CD14-positive monocyte (primary cell): ENCODE data around the gene KCNH5. TPM values are rescaled to one million over a fixed set of nuclear protein-coding genes. Genes with fewer than 3 reads are reported as not detected.

ENCODE experiments used
- DNase-seq, 3 donors: peaks; one replicate each; pipeline ENCODE4 v3.0.0-alpha.2; 2011 to 2022
- H2AFZ ChIP-seq: 2 replicates; pipeline ENCODE4 v1.6.0; 2012; ENCODE audit warnings: mild to moderate bottlenecking, low read depth, low read length, inconsistent platforms; ENCODE audit not compliant: insufficient read depth, poor library complexity, severe bottlenecking
- H3K27ac ChIP-seq, 2 donors: 1 replicate in 1 of 2; 2 replicates in 1 of 2; pipeline ENCODE4 v1.5.1; 2012 to 2013; ENCODE audit warnings: low read length in 2 of 2, control low read depth in 1 of 2, inconsistent platforms in 1 of 2, low read depth in 1 of 2, mild to moderate bottlenecking in 1 of 2
- H3K27me3 ChIP-seq, 2 donors: one replicate each; pipeline versions ENCODE4 v1.6.0 to v1.6.1; 2011 to 2013; ENCODE audit warnings: low read length in 2 of 2; ENCODE audit not compliant: control insufficient read depth in 2 of 2, insufficient read depth in 2 of 2
- H3K36me3 ChIP-seq, 2 donors: replicated peaks in 1 of 2; 1 replicate in 1 of 2; 2 replicates in 1 of 2; pipeline versions ENCODE4 v1.5.1 to v1.6.1; 2012 to 2013; ENCODE audit warnings: low read length in 2 of 2, control low read depth in 1 of 2, inconsistent platforms in 1 of 2, mild to moderate bottlenecking in 1 of 2; ENCODE audit not compliant: insufficient read depth in 2 of 2, control insufficient read depth in 1 of 2
- H3K4me1 ChIP-seq, 2 donors: 1 replicate in 1 of 2; 2 replicates in 1 of 2; pipeline versions ENCODE4 v1.5.1 to v1.6.1; 2012 to 2013; ENCODE audit warnings: low read length in 2 of 2, control low read depth in 1 of 2, inconsistent platforms in 1 of 2, mild to moderate bottlenecking in 1 of 2, moderate library complexity in 1 of 2; ENCODE audit not compliant: insufficient read depth in 2 of 2, control insufficient read depth in 1 of 2
- H3K4me2 ChIP-seq: replicated peaks from 2 replicates; pipeline ENCODE3; 2012; ENCODE audit warnings: low read length, moderate library complexity, mild to moderate bottlenecking; ENCODE audit not compliant: poor library complexity, severe bottlenecking; ENCODE audit errors: extremely low read depth
- H3K4me3 ChIP-seq, 3 experiments: fragments of 200-600 bp in 1 of 3; sonication (generic) in 1 of 3; replicated peaks in 1 of 3; 1 replicate in 2 of 3; 2 replicates in 1 of 3; pipeline ENCODE4 v1.5.1; 2011 to 2013; ENCODE audit warnings: low read length in 3 of 3, mild to moderate bottlenecking in 3 of 3, control low read depth in 2 of 3, low read depth in 2 of 3, inconsistent platforms in 1 of 3, moderate library complexity in 1 of 3
- H3K79me2 ChIP-seq: 2 replicates; pipeline ENCODE4 v1.6.0; 2012; ENCODE audit warnings: mild to moderate bottlenecking, control low read depth, inconsistent platforms, low read length, moderate library complexity; ENCODE audit not compliant: insufficient read depth
- H3K9ac ChIP-seq: 2 replicates; pipeline ENCODE4 v1.6.0; 2017; ENCODE audit warnings: low read length, mild to moderate bottlenecking; ENCODE audit not compliant: insufficient read depth, poor library complexity, severe bottlenecking
- H3K9me3 ChIP-seq, 2 donors: replicated peaks in 1 of 2; 1 replicate in 1 of 2; 2 replicates in 1 of 2; pipeline versions ENCODE4 v1.5.1 to v1.6.1; 2012 to 2013; ENCODE audit warnings: low read length in 2 of 2, control low read depth in 1 of 2; ENCODE audit not compliant: control insufficient read depth in 1 of 2, insufficient read depth in 1 of 2
- H4K20me1 ChIP-seq: 2 replicates; pipeline ENCODE4 v1.6.0; 2012; ENCODE audit warnings: mild to moderate bottlenecking, low read length, control low read depth, moderate library complexity; ENCODE audit not compliant: insufficient read depth
- H3K27ac Mint-ChIP-seq, 7 donors: one replicate each; pipeline ENCODE4 v1.8.0; 2020; ENCODE audit warnings: mild to moderate bottlenecking in 7 of 7, mixed read lengths in 7 of 7, moderate library complexity in 6 of 7, inconsistent platforms in 2 of 7
- H3K27me3 Mint-ChIP-seq, 3 donors: one replicate each; pipeline ENCODE4 v1.8.0; 2021 to 2022; ENCODE audit warnings: low read depth in 3 of 3, mild to moderate bottlenecking in 3 of 3, mixed read lengths in 3 of 3, moderate library complexity in 3 of 3, inconsistent platforms in 1 of 3
- H3K36me3 Mint-ChIP-seq, 2 donors: one replicate each; pipeline ENCODE4 v1.8.0; 2020; ENCODE audit warnings: mixed read lengths in 2 of 2, inconsistent platforms in 1 of 2, mild to moderate bottlenecking in 1 of 2
- H3K4me1 Mint-ChIP-seq: one replicate; pipeline ENCODE4 v1.8.0; 2020; ENCODE audit warnings: mild to moderate bottlenecking, mixed read lengths
- H3K4me3 Mint-ChIP-seq, 2 donors: one replicate each; pipeline ENCODE4 v1.8.0; 2020; ENCODE audit warnings: mild to moderate bottlenecking in 2 of 2, mixed read lengths in 2 of 2, moderate library complexity in 1 of 2
- H3K9me3 Mint-ChIP-seq, 7 donors: one replicate each; pipeline ENCODE4 v1.8.0; 2020 to 2022; ENCODE audit warnings: mixed read lengths in 7 of 7, mild to moderate bottlenecking in 6 of 7, moderate library complexity in 6 of 7, inconsistent platforms in 2 of 7
- WGBS: methylation state at CpG from one replicate; pipeline ENCODE4 v1.1.5; 2013; ENCODE audit warnings: missing lambda C conversion rate; ENCODE audit not compliant: insufficient coverage; 5-methylcytosine and 5-hydroxymethylcytosine counted together
- intact Hi-C, 2 donors: fragments of 100-400 bp; cut with micrococcal nuclease; formaldehyde crosslinking; loops; one replicate each; pipeline versions ENCODE4 v1.15.0 to v1.15.1; 2023
- polyA plus RNA-seq, 3 donors: library from polyadenylated mRNA; depleted of rRNA in 1 of 3; unstranded in 2 of 3; stranded (reverse) in 1 of 3; fragments of 300-500 nt in 2 of 3; fragments of >200 nt in 1 of 3; fragmentation: Illumina TruSeq in 2 of 3; gene quantifications; 1 replicate in 2 of 3; 2 replicates in 1 of 3; pipeline ENCODE4 v1.2.3, GENCODE V29; 2012 to 2021
- TF ChIP-seq, protein P1 (sequence below): fragments of 200-600 bp; IDR thresholded peaks from one replicate; pipeline ENCODE4 v1.8.0; 2022; ENCODE audit warnings: antibody characterized with exemption, mild to moderate bottlenecking

Gene KCNH5
- polyA plus RNA-seq, 3 donors: not detected

DNA sequence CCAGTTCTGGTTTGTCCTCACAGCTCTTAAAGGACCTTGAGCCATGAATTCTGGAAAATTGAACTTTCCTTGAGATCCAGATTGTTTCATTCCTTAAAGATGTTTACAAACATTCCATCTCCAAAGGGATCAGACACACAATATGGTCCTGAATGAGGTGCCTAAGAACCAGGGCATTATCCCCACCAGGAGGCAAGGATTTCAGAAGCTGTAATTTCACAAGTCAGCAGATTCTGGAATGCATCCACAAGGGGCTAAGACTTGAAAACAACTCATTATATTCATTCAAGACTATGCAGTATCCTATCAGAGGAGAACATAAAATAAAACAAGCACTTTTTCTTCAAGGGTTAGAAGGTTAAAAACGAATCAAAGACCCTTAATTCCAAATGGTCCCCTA lies 15.1 kb downstream of the KCNH5 start:
- no peak overlapping the region for H3K27ac Mint-ChIP-seq

DNA sequence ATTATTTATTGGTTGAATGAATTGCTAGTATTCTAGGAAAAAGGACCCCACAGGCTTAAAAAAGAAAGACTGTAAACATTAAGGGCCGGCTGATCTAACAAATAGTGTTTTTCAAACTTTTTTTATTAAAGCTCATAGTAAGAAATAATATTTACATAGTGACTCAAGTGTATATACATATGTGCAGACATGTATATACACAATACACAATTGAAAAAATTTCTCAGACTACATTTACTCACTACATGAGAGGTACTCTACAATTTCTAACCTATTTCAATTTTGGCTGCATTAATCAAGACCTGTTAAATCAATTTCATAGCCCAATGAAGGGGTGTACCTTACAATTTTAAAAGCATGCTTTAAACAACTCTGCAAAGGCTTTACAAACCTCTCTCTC lies 17.5 kb downstream of the KCNH5 start:
- Histone ChIP-seq H3K9me3 (no peaks in the 10 kb centered on the region), H4K20me1 (no peaks in the 10 kb centered on the region), H3K4me1 (no peaks in the 10 kb centered on the region), H3K4me2 (no peak overlapping the region), H3K27me3 (no peaks in the 10 kb centered on the region), H3K79me2 (no peaks in the 10 kb centered on the region), H3K36me3 (no peaks in the 10 kb centered on the region), H2AFZ (no peak overlapping the region), H3K9ac (no peak overlapping the region), H3K4me3 (no peak overlapping the region), H3K27ac (no peak overlapping the region)
- H3K27ac Mint-ChIP-seq: no peak overlapping the region
- H3K4me3 Mint-ChIP-seq: no peak overlapping the region
- no peaks in the 10 kb centered on the region for H3K36me3 Mint-ChIP-seq
- peaks cover 0 to 1% (median 0%) of the 10 kb centered on the region in 3 donors for H3K27me3 Mint-ChIP-seq
- no peak for DNase-seq
- H3K4me1 Mint-ChIP-seq: no peaks in the 10 kb centered on the region
- intact Hi-C loops: no loop called here
- H3K9me3 Mint-ChIP-seq: peaks cover 0 to 7% (median 2%) of the 10 kb centered on the region in 7 donors
- TF ChIP-seq, protein P1, sequence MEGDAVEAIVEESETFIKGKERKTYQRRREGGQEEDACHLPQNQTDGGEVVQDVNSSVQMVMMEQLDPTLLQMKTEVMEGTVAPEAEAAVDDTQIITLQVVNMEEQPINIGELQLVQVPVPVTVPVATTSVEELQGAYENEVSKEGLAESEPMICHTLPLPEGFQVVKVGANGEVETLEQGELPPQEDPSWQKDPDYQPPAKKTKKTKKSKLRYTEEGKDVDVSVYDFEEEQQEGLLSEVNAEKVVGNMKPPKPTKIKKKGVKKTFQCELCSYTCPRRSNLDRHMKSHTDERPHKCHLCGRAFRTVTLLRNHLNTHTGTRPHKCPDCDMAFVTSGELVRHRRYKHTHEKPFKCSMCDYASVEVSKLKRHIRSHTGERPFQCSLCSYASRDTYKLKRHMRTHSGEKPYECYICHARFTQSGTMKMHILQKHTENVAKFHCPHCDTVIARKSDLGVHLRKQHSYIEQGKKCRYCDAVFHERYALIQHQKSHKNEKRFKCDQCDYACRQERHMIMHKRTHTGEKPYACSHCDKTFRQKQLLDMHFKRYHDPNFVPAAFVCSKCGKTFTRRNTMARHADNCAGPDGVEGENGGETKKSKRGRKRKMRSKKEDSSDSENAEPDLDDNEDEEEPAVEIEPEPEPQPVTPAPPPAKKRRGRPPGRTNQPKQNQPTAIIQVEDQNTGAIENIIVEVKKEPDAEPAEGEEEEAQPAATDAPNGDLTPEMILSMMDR: no peak
- WGBS: no CpG with 5 or more reads among the region's 1 CpG

More for the DNA sequence above, 15.1 kb downstream of the KCNH5 start:
- H3K9me3 Mint-ChIP-seq: peaks cover 0 to 7% (median 0%) of the 10 kb centered on the region in 7 donors
- H3K27me3 ChIP-seq: no peaks in the 10 kb centered on the region
- peaks cover 0 to 1% (median 0%) of the 10 kb centered on the region in 3 donors for H3K27me3 Mint-ChIP-seq
- H3K79me2 ChIP-seq: no peaks in the 10 kb centered on the region
- intact Hi-C loops: no loop called here
- no peaks in the 10 kb centered on the region for H3K9me3 ChIP-seq
- H3K4me3 Mint-ChIP-seq: no peak overlapping the region
- no peak overlapping the region for H3K27ac ChIP-seq
- H3K4me1 Mint-ChIP-seq: no peaks in the 10 kb centered on the region
- no peak overlapping the region for H3K4me2 ChIP-seq
- H3K36me3 Mint-ChIP-seq: no peaks in the 10 kb centered on the region
- H3K9ac ChIP-seq: no peak overlapping the region
- no peaks in the 10 kb centered on the region for H3K4me1 ChIP-seq
- no peak overlapping the region for H3K4me3 ChIP-seq
- DNase-seq: no peak
- TF ChIP-seq, protein P1: no peak
- H3K36me3 ChIP-seq: no peaks in the 10 kb centered on the region
- H2AFZ ChIP-seq: no peak overlapping the region
- no CpG with 5 or more reads among the region's 1 CpG for WGBS
- H4K20me1 ChIP-seq: no peaks in the 10 kb centered on the region
